Peyer's patch (tissue), 4 donors: Measurements from ENCODE around the gene CLTCL1. TPM values are rescaled to one million over a fixed set of nuclear protein-coding genes. Genes with fewer than 3 reads are reported as not detected.
"Not testable (repeated sequence)": the region's sequence is repeated elsewhere in the genome, so short reads cannot be mapped to it uniquely, and the experiment has no call there.

Experiments used
- DNase-seq, 3 donors: peaks; one replicate each; pipeline ENCODE4 v3.0.0-alpha.2; 2017 to 2019
- H3K27ac ChIP-seq, 4 donors: fragments of 200-600 bp; sonication (generic); one replicate each; pipeline ENCODE4 v1.5.1; 2016 to 2019
- H3K27me3 ChIP-seq, 2 donors: fragments of 200-600 bp; sonication (generic); one replicate each; pipeline ENCODE4 v1.5.1; 2019
- H3K36me3 ChIP-seq, 3 donors: fragments of 200-600 bp; sonication (generic); one replicate each; pipeline ENCODE4 v1.5.1; 2016 to 2019
- H3K4me1 ChIP-seq, 4 donors: fragments of 200-600 bp; sonication (generic); one replicate each; pipeline ENCODE4 v1.5.1; 2016 to 2019
- H3K4me3 ChIP-seq, 4 donors: fragments of 200-600 bp; sonication (generic); 1 replicate in 3 of 4; 2 replicates in 1 of 4; pipeline ENCODE4 v1.5.1; 2016 to 2019; ENCODE audit warnings: mild to moderate bottlenecking in 1 of 4
- H3K9me3 ChIP-seq, 4 donors: fragments of 200-600 bp; sonication (generic); one replicate each; pipeline ENCODE4 v1.5.1; 2016 to 2019; ENCODE audit warnings: mild to moderate bottlenecking in 1 of 4
- POLR2A ChIP-seq, 2 donors: fragments of 450-650 bp; IDR thresholded peaks; one replicate each; pipeline ENCODE4 v1.5.1; 2017; ENCODE audit warnings: antibody characterized with exemption in 2 of 2, mild to moderate bottlenecking in 2 of 2, moderate library complexity in 2 of 2
- total RNA-seq, 4 donors: library from RNA; depleted of rRNA; stranded (reverse); fragments of >200 nt; gene quantifications; one replicate each; pipeline ENCODE4 v1.1.0, GENCODE V29; 2016
- TF ChIP-seq, protein P1 (sequence below), 6 experiments: fragments of 450-650 bp in 4 of 6; fragments of 200-600 bp in 2 of 6; sonication (generic) in 1 of 6; IDR thresholded peaks; one replicate each; pipeline ENCODE4 v1.5.1; 2017 to 2019; ENCODE audit warnings: antibody characterized with exemption in 6 of 6, mild to moderate bottlenecking in 3 of 6, moderate library complexity in 1 of 6

Gene CLTCL1
- total RNA-seq, 4 donors from 2014 or later, result 0.47 to 3.9 (median 3.0) TPM

DNA sequence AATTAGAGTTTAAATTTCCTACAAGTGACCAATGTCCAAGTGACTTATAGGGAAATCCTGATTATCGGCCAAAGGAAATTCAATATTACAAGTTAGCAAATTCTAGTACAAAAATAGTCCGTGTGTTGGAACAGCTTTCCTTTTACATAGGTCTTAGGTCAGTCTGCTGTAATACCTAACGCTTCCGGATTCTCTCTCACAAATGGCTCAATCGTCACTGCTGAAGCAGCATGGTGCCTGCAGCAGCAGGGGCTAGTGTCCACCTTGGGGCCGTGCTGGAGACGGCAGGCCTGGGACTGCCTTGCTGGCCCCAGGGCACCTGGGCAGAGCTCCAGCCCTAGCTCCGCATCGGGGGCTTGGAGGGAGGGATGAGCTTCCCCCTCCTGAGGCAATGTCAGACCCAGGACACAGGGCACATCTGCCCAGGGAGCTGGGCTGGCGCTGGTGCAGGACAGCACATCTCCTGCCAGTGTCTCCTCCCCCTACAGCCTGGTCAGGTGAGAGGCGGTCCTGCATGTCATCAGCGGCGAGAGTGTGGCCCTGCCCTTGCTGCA, 39.4 kb upstream of the CLTCL1 start:
- no peak overlapping the region for H3K27ac ChIP-seq
- H3K9me3 ChIP-seq, result peaks cover 0 to 4% (median 2%) of the 10 kb centered on the region in 4 donors
- H3K36me3 ChIP-seq, result peaks cover 0 to 63% (median 0%) of the 10 kb centered on the region in 3 donors
- DNase-seq, result no peak
- no peaks in the 10 kb centered on the region for H3K27me3 ChIP-seq
- no peak overlapping the region for H3K4me3 ChIP-seq
- H3K4me1 ChIP-seq, result no peaks in the 10 kb centered on the region
- no peak for TF ChIP-seq POLR2A (IDR thresholded peaks at IDR 0.05)
- TF ChIP-seq, protein P1, sequence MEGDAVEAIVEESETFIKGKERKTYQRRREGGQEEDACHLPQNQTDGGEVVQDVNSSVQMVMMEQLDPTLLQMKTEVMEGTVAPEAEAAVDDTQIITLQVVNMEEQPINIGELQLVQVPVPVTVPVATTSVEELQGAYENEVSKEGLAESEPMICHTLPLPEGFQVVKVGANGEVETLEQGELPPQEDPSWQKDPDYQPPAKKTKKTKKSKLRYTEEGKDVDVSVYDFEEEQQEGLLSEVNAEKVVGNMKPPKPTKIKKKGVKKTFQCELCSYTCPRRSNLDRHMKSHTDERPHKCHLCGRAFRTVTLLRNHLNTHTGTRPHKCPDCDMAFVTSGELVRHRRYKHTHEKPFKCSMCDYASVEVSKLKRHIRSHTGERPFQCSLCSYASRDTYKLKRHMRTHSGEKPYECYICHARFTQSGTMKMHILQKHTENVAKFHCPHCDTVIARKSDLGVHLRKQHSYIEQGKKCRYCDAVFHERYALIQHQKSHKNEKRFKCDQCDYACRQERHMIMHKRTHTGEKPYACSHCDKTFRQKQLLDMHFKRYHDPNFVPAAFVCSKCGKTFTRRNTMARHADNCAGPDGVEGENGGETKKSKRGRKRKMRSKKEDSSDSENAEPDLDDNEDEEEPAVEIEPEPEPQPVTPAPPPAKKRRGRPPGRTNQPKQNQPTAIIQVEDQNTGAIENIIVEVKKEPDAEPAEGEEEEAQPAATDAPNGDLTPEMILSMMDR (IDR thresholded peaks at IDR 0.05), result no peak

DNA sequence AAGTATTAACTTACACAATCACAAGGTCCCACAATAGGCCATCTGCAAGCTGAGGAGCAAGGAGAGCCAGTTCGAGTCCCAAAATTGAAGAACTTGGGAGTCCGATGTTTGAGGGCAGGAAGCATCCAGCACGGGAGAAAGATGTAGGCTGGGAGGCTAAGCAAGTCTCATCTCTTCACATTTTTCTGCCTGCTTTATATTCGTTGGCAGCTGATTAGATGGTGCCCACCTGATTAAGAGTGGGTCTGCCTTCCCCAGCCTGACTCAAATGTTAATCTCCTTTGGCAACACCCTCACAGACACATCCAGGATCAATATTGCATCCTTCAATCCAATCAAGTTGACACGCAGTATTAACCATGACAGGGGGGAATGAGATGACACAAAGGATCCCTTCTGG, 38.7 kb upstream of the CLTCL1 start:
- not testable (repeated sequence) for H3K27ac ChIP-seq, DNase-seq, H3K4me1 ChIP-seq, H3K4me3 ChIP-seq, H3K27me3 ChIP-seq, H3K9me3 ChIP-seq
- H3K36me3 ChIP-seq, result peaks cover 0 to 57% (median 0%) of the 10 kb centered on the region in 3 donors

DNA sequence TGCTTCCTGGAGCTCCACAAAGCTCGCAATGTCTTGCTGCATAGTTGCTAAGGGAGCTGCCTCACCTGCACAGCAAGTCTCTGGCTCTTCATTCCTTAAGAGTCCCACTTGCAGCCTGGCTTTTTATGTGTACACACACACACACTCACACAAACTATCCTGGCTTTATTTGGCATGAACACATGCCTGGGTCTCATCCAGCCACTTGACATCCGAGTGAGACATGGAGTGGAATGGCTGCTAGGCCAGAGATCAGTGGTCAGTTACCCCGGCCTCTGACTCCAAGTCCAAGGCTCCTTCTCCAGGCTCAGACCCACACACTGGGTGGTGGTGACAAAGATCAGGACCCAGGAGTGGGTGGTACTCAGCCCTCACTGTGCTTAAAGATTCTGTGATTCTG, 37.9 kb upstream of the CLTCL1 start:
- Histone ChIP-seq H3K27me3 (no peaks in the 10 kb centered on the region), H3K4me1 (no peaks in the 10 kb centered on the region), H3K4me3 (no peak overlapping the region), H3K9me3 (peaks cover 0 to 4% (median 2%) of the 10 kb centered on the region in 4 donors), H3K27ac (no peak overlapping the region), H3K36me3 (peaks cover 0 to 50% (median 0%) of the 10 kb centered on the region in 3 donors)
- DNase-seq, result no peak
- TF ChIP-seq POLR2A (IDR thresholded peaks at IDR 0.05), result no peak
- TF ChIP-seq, protein P1 (IDR thresholded peaks at IDR 0.05), result no peak

DNA sequence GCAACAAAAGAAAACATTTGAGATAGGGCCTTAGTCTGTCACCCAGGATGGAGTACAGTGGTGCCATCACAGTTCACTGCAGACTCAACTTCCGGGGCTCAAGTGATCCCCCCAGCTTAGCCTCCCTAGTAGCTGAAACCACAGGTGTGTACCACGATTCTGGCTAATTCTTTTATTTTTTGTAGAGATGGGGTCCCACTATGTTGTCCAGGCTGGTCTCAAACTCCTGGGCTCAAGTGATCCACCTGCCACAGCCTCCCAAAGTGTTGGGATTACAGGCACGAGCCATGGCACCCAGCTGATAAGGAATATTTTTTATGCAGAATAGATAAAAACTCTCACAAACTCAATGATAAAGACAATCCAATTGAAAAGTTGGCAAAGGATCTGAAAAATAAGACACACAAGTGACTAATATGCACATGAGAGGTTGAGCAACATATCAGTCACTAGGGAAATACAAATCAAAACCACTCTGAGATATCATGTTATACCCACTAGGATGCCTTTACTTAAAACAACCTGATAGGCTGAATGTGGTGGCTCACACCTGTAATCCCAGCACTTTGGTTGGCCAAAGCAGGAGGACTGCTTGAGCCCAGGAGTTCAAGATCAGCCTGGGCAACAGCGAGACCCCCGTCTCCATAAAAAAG, 33.9 kb upstream of the CLTCL1 start:
- Histone ChIP-seq H3K36me3 (peaks cover 0 to 13% (median 0%) of the 10 kb centered on the region in 3 donors), H3K4me3 (no peak overlapping the region), H3K4me1 (no peaks in the 10 kb centered on the region), H3K9me3 (no peaks in the 10 kb centered on the region), H3K27me3 (no peaks in the 10 kb centered on the region), H3K27ac (no peak overlapping the region)
- no peak for DNase-seq
- no peak for TF ChIP-seq POLR2A (IDR thresholded peaks at IDR 0.05)
- TF ChIP-seq, protein P1 (IDR thresholded peaks at IDR 0.05), result no peak

DNA sequence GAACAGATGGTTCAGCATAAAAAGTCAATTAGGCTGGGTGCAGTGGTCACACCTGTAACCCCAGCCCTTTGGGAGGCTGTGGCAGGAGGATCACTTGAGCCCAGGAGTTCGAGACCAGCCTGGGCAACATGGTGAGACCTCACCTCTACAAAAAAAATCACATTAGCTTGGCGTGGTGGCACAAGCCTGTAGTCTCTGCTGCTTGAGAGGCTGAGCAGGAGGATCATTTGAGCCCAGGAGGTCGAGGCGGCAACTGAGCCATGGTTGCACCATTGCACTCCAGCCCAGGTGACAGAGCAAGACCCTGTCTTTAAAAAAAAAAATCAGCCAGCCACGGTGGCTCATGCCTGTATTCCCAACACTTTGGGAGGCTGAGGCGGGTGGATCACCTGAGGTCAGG, 31.9 kb upstream of the CLTCL1 start:
- H3K9me3 ChIP-seq, DNase-seq, H3K36me3 ChIP-seq, H3K27ac ChIP-seq, H3K4me1 ChIP-seq, H3K4me3 ChIP-seq, H3K27me3 ChIP-seq: not testable (repeated sequence)

DNA sequence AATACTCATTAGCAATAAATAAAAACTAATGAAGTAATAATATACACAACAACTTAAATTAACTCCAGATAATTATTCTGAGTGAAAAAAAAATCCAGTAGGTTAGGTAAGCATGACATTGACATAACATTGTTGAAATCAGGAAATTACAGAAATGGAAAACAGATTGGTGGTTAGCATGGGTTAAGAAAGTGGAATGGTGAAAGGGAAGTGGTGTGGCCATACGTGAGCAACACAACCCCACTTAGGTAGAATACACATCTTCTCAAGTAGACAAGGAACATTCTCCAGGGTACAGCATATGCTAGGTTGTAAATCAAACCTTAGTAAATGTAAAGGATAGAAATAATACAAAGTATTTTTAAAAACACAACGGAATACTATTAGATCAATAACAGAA, 30.2 kb upstream of the CLTCL1 start:
- H3K27ac ChIP-seq, result no peak overlapping the region
- H3K36me3 ChIP-seq, result no peaks in the 10 kb centered on the region
- DNase-seq, result no peak
- H3K4me3 ChIP-seq, result no peak overlapping the region
- no peak for TF ChIP-seq POLR2A (IDR thresholded peaks at IDR 0.05)
- TF ChIP-seq, protein P1 (IDR thresholded peaks at IDR 0.05), result no peak
- H3K4me1 ChIP-seq, result no peaks in the 10 kb centered on the region
- no peaks in the 10 kb centered on the region for H3K27me3 ChIP-seq
- peaks cover 0 to 15% (median 5%) of the 10 kb centered on the region in 4 donors for H3K9me3 ChIP-seq

DNA sequence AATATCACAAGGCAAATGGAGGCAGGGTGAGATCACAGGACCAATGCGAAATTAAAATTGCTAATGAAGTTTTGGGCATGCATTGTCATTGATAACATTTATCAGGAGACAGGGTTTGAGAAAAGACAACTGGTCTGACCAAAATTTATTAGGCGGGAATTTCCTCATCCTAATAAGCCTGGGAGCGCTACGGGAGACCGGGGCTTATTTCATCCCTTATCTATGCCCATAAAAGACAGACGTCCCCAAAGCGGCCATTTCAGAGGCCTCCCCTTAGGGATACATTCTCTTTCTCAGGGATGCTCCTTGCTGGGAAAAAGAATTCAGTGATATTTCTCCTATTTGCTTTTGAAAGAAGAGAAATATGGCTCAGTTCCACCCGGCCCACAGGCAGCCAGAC, 28.6 kb upstream of the CLTCL1 start:
- not testable (repeated sequence) for H3K27me3 ChIP-seq, H3K4me3 ChIP-seq, DNase-seq, H3K4me1 ChIP-seq, H3K27ac ChIP-seq, H3K36me3 ChIP-seq
- peaks cover 0 to 25% (median 7%) of the 10 kb centered on the region in 4 donors for H3K9me3 ChIP-seq
